HCT116 (cell line): Measurements from ENCODE around the gene BMERB1.

ENCODE experiments used
- CEBPB ChIP-seq: IDR thresholded peaks from 2 replicates; pipeline ENCODE4 v1.6.1; 2012; ENCODE audit warnings: low read depth
- CTCF ChIP-seq, 3 experiments: fragments of 200-600 bp in 1 of 3; sonication (generic) in 1 of 3; IDR thresholded peaks in 2 of 3; conservative IDR thresholded peaks in 1 of 3; 2 replicates each; pipeline ENCODE4 v1.5.1; 2012 to 2017; ENCODE audit warnings: low read depth in 2 of 3, low read length in 2 of 3, antibody characterized with exemption in 1 of 3, borderline replicate concordance in 1 of 3, control low read depth in 1 of 3, mild to moderate bottlenecking in 1 of 3, mixed read lengths in 1 of 3, mixed run types in 1 of 3, moderate library complexity in 1 of 3; ENCODE audit not compliant: insufficient read depth in 1 of 3
- ELF1 ChIP-seq: IDR thresholded peaks from 2 replicates; pipeline ENCODE4 v1.6.1; 2012; ENCODE audit warnings: low read depth, borderline replicate concordance
- EZH2 ChIP-seq: fragments of 200-600 bp; sonication (generic); IDR thresholded peaks from 2 replicates; pipeline ENCODE4 v1.6.1; 2017; ENCODE audit warnings: antibody characterized with exemption, mixed run types
- EZH2phosphoT487 ChIP-seq: fragments of 200-600 bp; IDR thresholded peaks from 2 replicates; pipeline ENCODE4 v1.6.1; 2018; ENCODE audit warnings: antibody characterized with exemption, borderline replicate concordance
- MAX ChIP-seq: IDR thresholded peaks from 2 replicates; pipeline ENCODE4 v1.6.1; 2012
- POLR2A ChIP-seq: IDR thresholded peaks from 2 replicates; pipeline ENCODE4 v1.7.0; 2011; ENCODE audit warnings: borderline replicate concordance; ENCODE audit not compliant: insufficient read depth, insufficient read length; ENCODE audit errors: extremely low read depth
- POLR2AphosphoS5 ChIP-seq: IDR thresholded peaks from 2 replicates; pipeline ENCODE4 v1.6.1; 2011; ENCODE audit warnings: mild to moderate bottlenecking, low read depth, low read length, moderate library complexity
- YY1 ChIP-seq: IDR thresholded peaks from 2 replicates; pipeline ENCODE4 v1.6.1; 2011; ENCODE audit warnings: low read length, low read depth, moderate library complexity, mild to moderate bottlenecking; ENCODE audit not compliant: insufficient replicate concordance; ENCODE audit errors: extremely low read depth

- TF ChIP-seq MAX (no peak), CTCF (IDR thresholded peaks at IDR 0.05 in 2 of 3, conservative IDR thresholded peaks at IDR 0.05 in 1 of 3; ENCODE audit: borderline replicate concordance in 1 of 3, insufficient read depth in 1 of 3, low read depth in 2 of 3, low read length in 2 of 3) (no peak), EZH2 (no peak), POLR2A (no peak), POLR2AphosphoS5 (no peak), YY1 (no peak), EZH2phosphoT487 (no peak), CEBPB (no peak), ELF1 (no peak)
Observed at GRCh38 chr16:15417197-15417596, 17.2 kb upstream of the BMERB1 start.
